GM21529 (cell line): ENCODE measurements around the gene CRYBG3.
"Not testable (repeated sequence)": the region's sequence is repeated elsewhere in the genome, so short reads cannot be mapped to it uniquely, and the experiment has no call there.

Source experiments
- ATAC-seq: cut with Tn5 transposase; IDR thresholded peaks from one replicate; pipeline ENCODE4 v1.9.1; 2021; ENCODE audit not compliant: unreplicated experiment

The CRYBG3 gene

GRCh38 chr3:97821774-97822358 is at the start of gene CRYBG3:
TSS of gene CRYBG3 (plus strand) at chr3:97822011. CDS start at chr3:97822207, 196 bp downstream.
- ATAC-seq = peak; percentile 98

GRCh38 chr3:97772926-97773325 is 48.9 kb upstream of the CRYBG3 start:
- no peak for ATAC-seq

GRCh38 chr3:97778152-97778551 is 43.7 kb upstream of the CRYBG3 start:
- no peak for ATAC-seq

- ATAC-seq = peak; percentile 70
Observed at GRCh38 chr3:97793420-97794019, 28.3 kb upstream of the CRYBG3 start.

- no peak for ATAC-seq
Observed at GRCh38 chr3:97795951-97796350, 25.9 kb upstream of the CRYBG3 start.

GRCh38 chr3:97804471-97804870 is 17.3 kb upstream of the CRYBG3 start:
- ATAC-seq = no peak

GRCh38 chr3:97810779-97811390 is 10.9 kb upstream of the CRYBG3 start:
- no peak for ATAC-seq

- peak; percentile 41 for ATAC-seq
Observed at GRCh38 chr3:97815149-97815917, 6.5 kb upstream of the CRYBG3 start.

- no peak for ATAC-seq
Observed at GRCh38 chr3:97816811-97817210, 5.0 kb upstream of the CRYBG3 start.

GRCh38 chr3:97817965-97818364 is 3.8 kb upstream of the CRYBG3 start:
- no peak for ATAC-seq

GRCh38 chr3:97820780-97821179 is 1.0 kb upstream of the CRYBG3 start:
- no peak for ATAC-seq

- ATAC-seq = peak; percentile 46
Observed at GRCh38 chr3:97821287-97821773, 481 bp upstream of the CRYBG3 start.

- peak; percentile 40 for ATAC-seq
Observed at GRCh38 chr3:97822359-97822775, 556 bp downstream of the CRYBG3 start.

GRCh38 chr3:97823046-97824004 is 1.5 kb downstream of the CRYBG3 start:
- no peak for ATAC-seq

GRCh38 chr3:97825101-97825500 is 3.3 kb downstream of the CRYBG3 start:
- no peak for ATAC-seq

- no peak for ATAC-seq
Observed at GRCh38 chr3:97827741-97828471, 6.1 kb downstream of the CRYBG3 start.

- ATAC-seq = no peak
Observed at GRCh38 chr3:97829198-97829597, 7.4 kb downstream of the CRYBG3 start.

- ATAC-seq = no peak
Observed at GRCh38 chr3:97830638-97831037, 8.8 kb downstream of the CRYBG3 start.

GRCh38 chr3:97831140-97831539 is 9.3 kb downstream of the CRYBG3 start:
- no peak for ATAC-seq

- not testable (repeated sequence) for ATAC-seq
Observed at GRCh38 chr3:97833184-97833583, 11.4 kb downstream of the CRYBG3 start.
